HL-60/S4 treated with phorbol 12-myristate 13-acetate at 8.2 ng/mL for 4 days and 3 days (cell line): ENCODE data around the gene SLC26A1.
"Not testable (repeated sequence)": the region's sequence is repeated elsewhere in the genome, so short reads cannot be mapped to it uniquely, and the experiment has no call there.

Source experiments
- in situ Hi-C: fragments of 300-500 bp; cut with MboI; formaldehyde crosslinking; loops from 2 replicates; pipeline ENCODE4 v1.15.0; 2022; ENCODE audit warnings: low sequenced_read_pairs

The SLC26A1 gene

GRCh38 chr4:999882-1000425, 6.8 kb upstream of the SLC26A1 start:
- in situ Hi-C loops = no loop called here

DNA sequence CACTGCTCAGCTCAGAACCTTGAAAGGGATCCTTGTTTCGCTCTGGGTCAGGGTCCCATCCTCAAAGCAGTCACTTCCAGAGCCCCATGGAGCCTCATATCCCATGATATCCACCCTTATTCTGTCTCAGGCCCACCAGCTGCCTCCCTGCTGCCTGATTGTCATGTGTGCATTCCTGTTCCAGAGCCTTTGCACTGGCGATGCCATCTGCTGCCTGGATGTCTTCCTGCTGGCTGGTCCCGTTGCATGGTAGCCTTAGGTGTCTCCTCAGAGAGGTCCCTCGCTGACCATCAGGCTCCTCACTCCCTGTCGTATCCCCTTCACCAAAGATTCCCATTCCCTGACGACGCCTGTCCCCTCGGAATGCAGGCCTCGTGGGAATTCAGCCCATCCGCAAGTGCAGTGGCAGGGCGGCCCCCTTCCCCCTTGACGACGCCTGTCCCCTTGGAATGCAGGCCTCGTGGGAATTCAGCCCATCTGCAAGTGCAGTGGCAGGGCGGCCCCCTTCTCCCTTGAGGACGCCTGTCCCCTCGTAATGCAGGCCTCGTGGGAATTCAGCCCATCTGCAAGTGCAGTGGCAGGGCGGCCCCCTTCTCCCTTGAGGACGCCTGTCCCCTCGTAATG, 6.1 kb upstream of the SLC26A1 start:
- in situ Hi-C loops = not testable (repeated sequence)

GRCh38 chr4:998096-998691, 5.0 kb upstream of the SLC26A1 start:
- in situ Hi-C loops = no loop called here

- in situ Hi-C loops = no loop called here
These were observed 4.3 kb upstream of the SLC26A1 start for GRCh38 chr4:997375-998071.

DNA sequence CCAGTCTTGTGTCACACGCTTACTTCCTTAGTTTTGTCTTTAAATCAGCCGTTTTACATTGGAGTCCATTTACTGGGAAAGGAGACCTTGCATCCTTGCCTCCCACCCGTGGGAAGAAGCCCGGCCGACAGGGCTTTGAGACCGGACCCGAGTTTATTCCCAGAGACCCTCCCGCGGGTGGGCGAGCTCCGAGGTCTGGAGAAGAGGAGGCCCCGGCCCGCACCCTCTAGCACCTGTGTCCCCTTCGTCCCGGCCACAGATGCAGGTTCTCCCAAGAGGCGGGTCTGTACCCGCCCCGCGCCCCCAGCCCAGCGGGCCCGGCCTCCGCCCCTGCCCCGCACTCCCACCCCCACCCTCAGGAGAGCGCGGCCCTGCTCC, 3.8 kb upstream of the SLC26A1 start:
- in situ Hi-C loops = no loop called here

DNA sequence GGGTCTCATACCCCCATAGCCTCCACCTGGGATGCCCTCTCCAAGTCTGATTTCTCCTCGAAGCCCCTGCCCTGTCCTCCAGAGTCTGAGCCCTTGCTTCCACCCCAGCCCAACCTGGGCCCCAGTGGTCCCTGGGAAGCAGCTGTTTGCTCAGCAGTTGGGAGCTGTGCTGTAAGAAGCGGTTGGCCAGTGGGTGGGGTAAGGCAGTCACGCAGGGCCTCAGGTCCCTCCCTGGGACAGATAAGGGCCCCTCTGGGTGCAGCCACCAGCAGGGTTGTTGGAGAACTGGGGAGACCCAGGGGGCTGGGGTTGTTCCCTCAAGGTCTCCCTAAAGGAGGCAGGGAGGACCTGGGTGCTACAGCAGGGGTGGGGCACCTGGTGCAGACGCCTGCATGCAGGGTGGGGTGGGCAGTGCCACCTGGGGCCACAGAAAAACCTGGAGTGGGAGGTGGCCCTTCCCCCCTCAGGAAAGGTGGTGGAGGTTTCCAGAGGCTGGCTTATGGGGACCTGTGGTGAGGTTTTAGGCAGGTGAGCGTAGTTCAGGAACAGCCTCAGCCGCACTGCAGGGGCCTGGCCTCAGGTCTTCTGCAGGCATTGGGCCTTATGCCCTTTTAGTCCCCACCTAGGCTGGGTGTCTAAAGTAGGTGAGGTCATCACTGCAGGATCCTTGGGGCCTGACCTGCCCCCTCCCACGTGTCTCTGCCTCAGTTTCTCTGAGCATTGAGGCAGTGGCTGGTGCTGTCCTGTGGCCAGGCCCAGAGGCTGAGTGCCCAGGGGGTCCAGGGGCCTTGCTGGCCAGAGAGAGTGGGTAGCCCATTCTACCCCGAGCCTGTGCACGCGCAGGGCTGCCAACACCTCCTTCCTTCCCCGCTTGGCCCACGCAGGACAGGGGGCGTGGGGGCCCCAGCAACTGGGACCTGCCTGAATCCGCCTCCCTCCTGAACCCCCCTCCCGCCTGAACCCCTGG, 3.1 kb upstream of the SLC26A1 start:
- in situ Hi-C loops = no loop called here

DNA sequence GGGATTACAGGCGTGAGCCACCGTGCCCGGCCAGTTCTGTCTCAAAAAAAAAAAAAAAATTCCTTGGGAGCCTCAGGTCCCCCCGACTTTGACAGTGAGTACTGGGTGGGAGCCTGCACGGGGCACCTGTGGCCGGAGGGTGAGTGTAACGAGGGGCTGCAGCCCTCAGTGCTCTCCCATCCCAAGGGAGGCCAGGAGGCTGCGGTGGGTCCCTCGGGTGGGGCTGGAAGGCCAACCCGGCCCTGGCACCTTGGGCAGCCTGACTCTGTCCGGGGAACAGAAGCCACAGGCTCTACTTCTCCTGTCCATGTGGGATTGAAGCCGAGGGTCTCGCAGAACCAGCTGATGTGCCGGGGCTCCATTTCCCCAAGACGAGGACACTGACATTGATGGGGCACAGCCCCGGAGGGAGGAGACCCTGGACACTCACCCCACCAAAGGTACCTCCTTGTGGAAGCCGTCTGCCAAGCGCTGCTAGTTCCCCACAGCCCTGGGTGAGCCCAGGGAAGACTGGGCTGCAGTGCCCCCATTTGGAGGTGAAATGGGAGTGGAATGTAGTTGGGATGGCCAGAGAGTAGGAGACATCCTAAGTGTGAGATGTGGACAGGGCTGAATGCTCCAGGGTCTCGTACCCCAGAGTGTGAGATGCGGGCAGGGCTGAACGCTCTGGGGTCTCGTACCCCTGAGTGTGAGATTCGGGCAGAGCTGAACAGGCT, 2.3 kb upstream of the SLC26A1 start:
- in situ Hi-C loops = no loop called here

DNA sequence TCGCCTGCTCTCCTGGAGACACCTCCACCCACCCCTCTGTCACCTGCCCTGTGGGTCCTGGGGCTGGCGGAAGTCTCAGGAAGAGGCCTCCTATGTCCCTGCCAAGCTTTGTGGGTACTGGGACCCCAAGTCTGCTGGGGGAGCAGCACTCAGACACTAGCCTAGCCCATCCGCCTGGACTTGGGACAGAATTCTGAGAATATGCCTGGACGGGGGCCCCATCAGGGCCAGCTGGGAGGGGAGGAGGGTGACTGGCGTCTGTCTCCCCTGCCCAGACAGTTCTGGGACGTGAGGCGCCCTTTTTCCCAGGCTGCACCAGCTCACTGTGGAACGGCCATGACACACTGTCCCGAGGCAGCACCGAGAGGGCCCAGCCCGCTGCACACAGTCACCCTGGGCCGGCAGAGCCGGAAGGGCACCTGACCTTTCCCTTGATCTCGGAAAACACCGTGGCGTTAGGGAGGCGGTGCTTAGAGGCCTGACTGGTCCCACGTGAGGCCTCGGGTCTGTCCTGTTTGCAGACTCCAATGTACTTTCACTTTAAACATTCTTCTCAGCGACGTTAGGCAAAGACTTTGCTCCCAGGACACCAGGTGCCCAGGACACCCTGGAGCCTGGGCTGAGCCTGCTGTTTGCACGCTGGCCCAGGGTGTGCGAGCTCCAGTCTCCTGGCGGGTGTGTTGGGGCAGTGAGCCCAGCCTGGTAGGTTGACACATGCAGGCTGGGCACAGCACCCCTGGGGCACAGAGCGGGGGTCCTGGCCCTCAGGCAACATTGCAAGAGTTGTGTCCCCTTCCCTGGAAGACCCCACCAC, 700 bp downstream of the SLC26A1 start:
- in situ Hi-C loops = no loop called here

DNA sequence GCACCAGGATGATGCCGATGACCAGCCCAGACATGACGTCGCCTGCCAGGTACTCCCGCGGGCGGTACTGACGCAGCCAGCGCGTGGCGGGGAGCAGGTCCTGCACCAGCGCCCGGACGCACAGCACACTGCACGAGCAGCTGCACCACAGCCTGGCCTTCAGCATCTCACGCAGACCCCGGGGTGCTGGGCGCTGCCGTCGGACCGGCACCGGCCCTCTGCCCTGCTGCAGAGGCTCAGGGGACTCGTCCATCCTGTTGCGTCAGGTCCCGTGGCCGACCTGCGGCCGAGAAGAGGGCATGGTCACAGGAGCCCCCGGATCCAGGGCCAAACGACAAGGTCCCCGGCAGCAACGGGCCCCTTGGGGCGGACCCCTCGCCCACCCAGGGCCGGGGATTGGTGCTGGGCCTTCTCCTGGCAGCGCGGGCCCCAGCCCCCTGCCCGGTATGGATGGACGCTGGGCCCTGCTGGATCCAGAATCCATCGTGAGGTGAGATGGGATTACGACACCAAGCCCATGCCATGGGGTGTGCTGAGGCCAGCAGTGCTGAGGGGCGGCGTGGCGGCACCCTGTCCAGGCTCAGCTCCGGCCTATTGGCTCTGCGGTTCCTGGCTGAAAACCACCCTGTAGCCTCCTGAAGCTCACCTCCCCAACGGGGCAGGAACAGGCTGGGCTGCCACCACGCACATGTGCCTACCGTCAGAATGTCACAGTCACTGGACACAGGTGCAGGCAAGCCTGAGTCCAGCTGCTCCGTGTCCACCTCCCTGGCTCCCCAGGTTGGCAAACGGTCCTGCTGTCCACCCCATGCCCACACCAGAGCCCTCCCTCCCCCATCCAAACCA, 1.5 kb downstream of the SLC26A1 start:
- in situ Hi-C loops = no loop called here

DNA sequence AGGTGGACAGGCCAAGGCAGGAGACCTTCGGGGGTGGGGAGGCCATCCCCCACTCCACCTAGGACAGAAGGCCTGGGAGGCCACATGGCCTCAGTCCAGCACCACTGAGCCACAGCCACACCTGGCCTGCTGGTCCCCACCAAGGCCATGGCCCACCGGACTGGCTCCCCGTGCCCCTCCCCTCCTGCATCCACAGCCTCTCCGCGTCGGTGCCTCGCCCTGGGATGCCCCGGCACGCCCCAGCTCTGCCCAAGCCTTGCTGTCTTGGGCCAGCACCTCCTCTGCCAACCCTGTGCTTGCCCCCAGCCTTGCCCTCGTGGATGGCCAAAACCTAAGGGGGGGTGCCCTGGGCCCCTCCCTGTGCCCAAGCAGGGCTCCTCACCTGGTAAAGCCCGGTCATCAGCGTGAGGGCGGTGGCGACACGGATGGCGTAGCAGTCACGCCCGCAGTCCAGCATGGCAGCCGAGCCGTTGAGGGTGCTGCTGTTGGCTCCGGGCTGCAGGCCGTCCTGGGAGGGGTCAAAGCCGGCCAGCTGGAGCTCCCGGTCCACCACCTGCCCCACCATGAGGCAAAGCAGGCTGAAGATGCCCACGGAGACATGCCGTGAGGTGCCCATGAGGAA, 2.3 kb downstream of the SLC26A1 start:
- in situ Hi-C loops = no loop called here

GRCh38 chr4:989722-990471, 3.3 kb downstream of the SLC26A1 start:
- in situ Hi-C loops = no loop called here

DNA sequence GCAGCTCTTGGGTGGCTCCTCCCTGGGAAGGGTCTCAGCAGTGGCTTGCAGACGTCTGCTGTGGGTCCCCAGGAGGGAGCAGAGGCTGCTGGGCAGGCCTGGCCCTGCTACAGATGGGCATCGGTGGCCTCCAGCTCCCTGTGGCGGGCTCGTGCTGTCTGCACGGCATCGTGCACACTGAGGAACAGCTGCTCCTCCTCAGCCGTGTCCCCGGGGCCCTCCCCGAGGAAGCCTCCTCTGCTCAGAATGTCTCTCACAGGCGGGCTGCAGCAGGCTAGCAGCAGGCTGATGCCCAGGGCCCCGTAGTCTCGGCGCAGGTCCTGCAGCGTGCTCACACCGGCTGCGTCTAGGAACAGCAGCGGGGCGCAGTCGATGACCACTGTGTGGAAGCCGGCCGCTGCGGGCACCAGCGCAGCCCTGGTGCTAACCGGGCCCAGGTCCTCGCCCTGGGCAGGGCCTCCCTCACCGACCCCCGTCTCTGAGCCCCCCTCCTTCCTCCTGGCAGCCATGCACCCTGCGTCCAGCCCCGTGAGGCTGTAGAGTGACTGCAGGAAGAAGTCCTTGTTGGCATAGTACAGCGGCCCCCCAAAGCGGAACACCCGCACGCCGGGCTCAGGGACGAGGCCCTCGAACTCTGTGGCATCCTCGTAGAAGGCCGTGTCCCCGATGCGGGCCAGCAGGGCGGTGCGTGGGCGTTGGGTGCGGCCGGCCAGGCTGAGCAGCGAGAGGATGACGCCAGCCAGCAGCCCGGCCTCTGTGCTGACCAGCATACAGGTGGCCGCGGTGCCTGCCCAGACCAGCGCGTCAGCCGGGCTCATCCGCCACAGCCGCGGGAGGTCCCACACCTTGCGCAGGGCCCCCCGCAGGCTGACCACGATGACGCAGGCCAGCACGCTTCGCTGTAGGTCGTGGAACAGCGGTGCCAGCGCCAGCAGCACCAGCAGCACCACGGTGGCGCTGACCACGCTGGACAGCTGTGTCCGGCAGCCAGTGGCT, 4.2 kb downstream of the SLC26A1 start:
- in situ Hi-C loops = no loop called here

GRCh38 chr4:987624-988513, 5.3 kb downstream of the SLC26A1 start:
- in situ Hi-C loops = no loop called here

GRCh38 chr4:986879-987623, 6.2 kb downstream of the SLC26A1 start, which contains the start of gene IDUA:
Gene IDUA, plus strand, starts transcription at chr4:987044. Its CDS starts 41 bp downstream, at chr4:987085.
- in situ Hi-C loops = no loop called here
